Dermis microvascular lymphatic vessel endothelial cell (primary cell): ENCODE data around the gene GDPD3. TPM values are rescaled to one million over a fixed set of nuclear protein-coding genes. Genes with fewer than 3 reads are reported as not detected.

ENCODE experiments used
- DNase-seq, 2 donors: peaks; one replicate each; pipeline versions ENCODE4 v3.0.0 to v3.0.0-alpha.2; 2010; ENCODE audit warnings: low read depth in 2 of 2
- total RNA-seq: library from RNA; depleted of rRNA; stranded (reverse); fragments of >200 nt; gene quantifications from 2 replicates; pipeline ENCODE4 v1.2.1, GENCODE V29; 2014

Gene GDPD3
- total RNA-seq, 1 donor from 2014 or later = 0.51 TPM

GRCh38 chr16:30078744-30079143 is 34.6 kb downstream of the GDPD3 start:
- no peak for DNase-seq

- no peak for DNase-seq
Measured at GRCh38 chr16:30077656-30078055, 35.7 kb downstream of the GDPD3 start.

GRCh38 chr16:30076276-30076791 is 37.0 kb downstream of the GDPD3 start:
- no peak for DNase-seq

GRCh38 chr16:30075503-30076275 is 37.6 kb downstream of the GDPD3 start, which contains the start of gene PPP4C:
Gene PPP4C (plus strand): TSS chr16:30075994. CDS start chr16:30076378, 384 bp downstream.
- DNase-seq = peak; percentile 69 to 91

GRCh38 chr16:30070490-30070889 is 42.8 kb downstream of the GDPD3 start:
- DNase-seq = no peak

GRCh38 chr16:30069611-30070462 is 43.5 kb downstream of the GDPD3 start:
- DNase-seq = no peak

- peak in 1 of 2 donors; percentile 49 for DNase-seq
Measured at GRCh38 chr16:30068750-30069610, 44.4 kb downstream of the GDPD3 start.

- no peak for DNase-seq
Measured at GRCh38 chr16:30068333-30068732, 45.0 kb downstream of the GDPD3 start.

GRCh38 chr16:30067584-30067916 is 45.8 kb downstream of the GDPD3 start:
- no peak for DNase-seq

GRCh38 chr16:30066761-30067583 is 46.4 kb downstream of the GDPD3 start:
- DNase-seq = no peak

- DNase-seq = peak in 1 of 2 donors; percentile 64
Measured at GRCh38 chr16:30065943-30066760, 47.2 kb downstream of the GDPD3 start.

GRCh38 chr16:30065102-30065942 is 48.0 kb downstream of the GDPD3 start, which contains the start of gene ALDOA:
Gene ALDOA (plus strand): TSS chr16:30065760. CDS start chr16:30066898, 1,138 bp downstream.
- DNase-seq = peak; percentile 95 to 99

- DNase-seq = no peak
Measured at GRCh38 chr16:30064729-30065101, 48.6 kb downstream of the GDPD3 start.

GRCh38 chr16:30063893-30064728 is 49.2 kb downstream of the GDPD3 start:
- peak in 1 of 2 donors; percentile 38 for DNase-seq

GRCh38 chr16:30063278-30063892 is 50.0 kb downstream of the GDPD3 start:
- no peak for DNase-seq

GRCh38 chr16:30060836-30061554 is 52.3 kb downstream of the GDPD3 start:
- no peak for DNase-seq

- no peak for DNase-seq
Measured at GRCh38 chr16:30060346-30060745, 53.0 kb downstream of the GDPD3 start.
